ENCODE data around the gene C7orf33.

DNA sequence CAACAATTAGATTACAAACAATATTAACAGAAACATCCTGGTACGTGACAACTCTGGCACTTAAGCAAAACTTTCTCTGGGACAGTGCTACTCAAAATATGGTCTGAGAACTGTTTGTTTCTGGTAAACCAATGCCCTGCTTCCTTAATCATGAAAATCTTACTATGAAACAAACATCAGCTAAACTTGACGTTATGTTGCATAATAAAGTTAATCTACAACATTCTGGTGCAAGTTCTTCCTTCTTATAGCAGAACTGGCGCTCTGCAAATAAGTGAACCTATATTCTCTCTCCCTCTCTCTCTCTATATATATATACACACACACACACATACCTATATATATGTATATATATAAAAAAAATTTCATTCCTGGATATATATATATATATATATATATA is 7.8 kb downstream of the C7orf33 start:
- TF ChIP-seq BHLHE40 (IDR thresholded peaks at IDR 0.05; ENCODE audit: low read length) (no peak), ESRRA (IDR thresholded peaks at IDR 0.05; ENCODE audit: borderline replicate concordance, low read depth) (no peak), ARID2 (IDR thresholded peaks at IDR 0.05) (no peak), MYC (IDR thresholded peaks at IDR 0.05; ENCODE audit: low read depth, low read length) (no peak), MYC (CRISPR knock-in tag; IDR thresholded peaks at IDR 0.05; ENCODE audit: borderline replicate concordance, low read depth) (no peak), MLX (CRISPR knock-in tag; conservative IDR thresholded peaks at IDR 0.05) (no peak), EZH2 (IDR thresholded peaks at IDR 0.05; ENCODE audit: borderline replicate concordance, low read depth, low read length) (no peak), POLR2AphosphoS5 (IDR thresholded peaks at IDR 0.05; ENCODE audit: control insufficient read depth, insufficient read depth, low read depth, low read length) (no peak)
